ENCODE data around the gene HIF3A.

- TF ChIP-seq SIN3A (conservative IDR thresholded peaks at IDR 0.05 in 1 of 2, IDR thresholded peaks at IDR 0.05 in 1 of 2; ENCODE audit: low read depth in 1 of 2, low read length in 2 of 2) = no peak; a peak in 1 of 4 replicates
- no peak for TF ChIP-seq POLR2AphosphoS5 (IDR thresholded peaks at IDR 0.05; ENCODE audit: low read depth, low read length)
- no peak for TF ChIP-seq TAF1 (IDR thresholded peaks at IDR 0.05; ENCODE audit: low read depth, low read length)
- TF ChIP-seq POU5F1 (IDR thresholded peaks at IDR 0.05; ENCODE audit: low read depth, low read length) = no peak
Measured at GRCh38 chr19:46296722-46297461, at the start of gene HIF3A.

Data from H1 (cell line).